Neural cell (in vitro differentiated cells): ENCODE measurements around the gene PRDM2. TPM values are rescaled to one million over a fixed set of nuclear protein-coding genes. Genes with fewer than 3 reads are reported as not detected.

ENCODE experiments used
- H2AFZ ChIP-seq: fragments of 200-600, 300-800 bp; sonication (generic), shearing (Covaris generic); 2 replicates; pipeline ENCODE4 v1.6.0; 2014; ENCODE audit warnings: low read depth, mild to moderate bottlenecking, antibody characterized with exemption, low read length, moderate library complexity
- H3F3A ChIP-seq: fragments of 200-600 bp; shearing (Covaris generic); 2 replicates; pipeline ENCODE4 v1.6.1; 2016; ENCODE audit warnings: mild to moderate bottlenecking, moderate library complexity, mixed read lengths, antibody characterized with exemption, low read length; ENCODE audit not compliant: insufficient read depth, poor library complexity, severe bottlenecking
- H3K27ac ChIP-seq: fragments of 200-600, 300-800 bp; sonication (generic), shearing (Covaris generic); 2 replicates; pipeline ENCODE4 v1.5.1; 2014; ENCODE audit warnings: mild to moderate bottlenecking, low read length, moderate library complexity
- H3K27me3 ChIP-seq: fragments of 300-800, 200-600 bp; sonication (generic), shearing (Covaris generic); 2 replicates; pipeline ENCODE4 v1.6.0; 2014; ENCODE audit warnings: mild to moderate bottlenecking, low read depth, low read length, moderate library complexity; ENCODE audit not compliant: insufficient read depth
- H3K36me3 ChIP-seq: fragments of 300-800, 200-600 bp; sonication (generic), shearing (Covaris generic); 2 replicates; pipeline ENCODE4 v1.5.1; 2014; ENCODE audit warnings: mild to moderate bottlenecking, antibody characterized with exemption, low read length, moderate library complexity; ENCODE audit not compliant: insufficient read depth
- H3K4me2 ChIP-seq: fragments of 300-800, 200-600 bp; sonication (generic), shearing (Covaris generic); 2 replicates; pipeline ENCODE4 v1.6.0; 2014; ENCODE audit warnings: mild to moderate bottlenecking, low read length
- H3K4me3 ChIP-seq: fragments of 300-800, 200-600 bp; sonication (generic), shearing (Covaris generic); 2 replicates; pipeline ENCODE4 v1.5.1; 2014; ENCODE audit warnings: mild to moderate bottlenecking, low read length, moderate library complexity
- H3K79me2 ChIP-seq: fragments of 200-600 bp; shearing (Covaris generic); replicated peaks from 2 replicates; pipeline ENCODE4 v1.6.0; 2014; ENCODE audit warnings: mild to moderate bottlenecking, low read length, moderate library complexity; ENCODE audit not compliant: insufficient read depth
- H3K9ac ChIP-seq: fragments of 300-800, 200-600 bp; sonication (generic), shearing (Covaris generic); 2 replicates; pipeline ENCODE4 v1.6.1; 2016; ENCODE audit warnings: mild to moderate bottlenecking, low read length, mixed read lengths
- H3K9me2 ChIP-seq: fragments of 200-600 bp; shearing (Covaris generic); 2 replicates; pipeline ENCODE4 v1.6.1; 2016; ENCODE audit warnings: mild to moderate bottlenecking, low read length, mixed read lengths; ENCODE audit not compliant: insufficient read depth
- H3K9me3 ChIP-seq: fragments of 200-600, 300-800 bp; sonication (generic), shearing (Covaris generic); 2 replicates; pipeline ENCODE4 v1.6.1; 2016; ENCODE audit warnings: mild to moderate bottlenecking, mixed run types, low read length, moderate library complexity, mixed read lengths
- H4K20me1 ChIP-seq: fragments of 200-600 bp; shearing (Covaris generic); 2 replicates; pipeline ENCODE4 v1.6.1; 2016; ENCODE audit warnings: mild to moderate bottlenecking, mixed run types; ENCODE audit not compliant: insufficient read depth
- EP300 ChIP-seq: fragments of 450-650 bp; conservative IDR thresholded peaks from 2 replicates; pipeline ENCODE4 v1.6.1; 2014; ENCODE audit warnings: antibody characterized with exemption, mild to moderate bottlenecking, moderate library complexity; ENCODE audit not compliant: poor library complexity, severe bottlenecking
- EZH2 ChIP-seq: fragments of 200-600, 300-800 bp; shearing (Covaris generic), sonication (generic); IDR thresholded peaks from 2 replicates; pipeline ENCODE4 v1.6.1; 2014; ENCODE audit warnings: antibody characterized with exemption, low read length, borderline replicate concordance, mild to moderate bottlenecking; ENCODE audit not compliant: insufficient read depth, poor library complexity, severe bottlenecking
- MXI1 ChIP-seq: fragments of 450-650 bp; conservative IDR thresholded peaks from 2 replicates; pipeline ENCODE4 v1.6.1; 2014; ENCODE audit warnings: antibody characterized with exemption, mild to moderate bottlenecking; ENCODE audit not compliant: poor library complexity, severe bottlenecking
- POLR2AphosphoS5 ChIP-seq: IDR thresholded peaks from 2 replicates; pipeline ENCODE4 v1.6.1; 2012
- RAD21 ChIP-seq: fragments of 450-650 bp; conservative IDR thresholded peaks from 2 replicates; pipeline ENCODE4 v1.6.1; 2014; ENCODE audit warnings: antibody characterized with exemption, mild to moderate bottlenecking, moderate library complexity
- SMC3 ChIP-seq: fragments of 450-650 bp; conservative IDR thresholded peaks from 2 replicates; pipeline ENCODE4 v1.6.1; 2014; ENCODE audit warnings: antibody characterized with exemption, mild to moderate bottlenecking, moderate library complexity; ENCODE audit not compliant: poor library complexity
- TAF1 ChIP-seq: IDR thresholded peaks from 2 replicates; pipeline ENCODE4 v1.6.1; 2012; ENCODE audit warnings: low read depth
- polyA plus RNA-seq: library from polyadenylated mRNA; depleted of rRNA; stranded (reverse); fragments of >200 nt; gene quantifications from 2 replicates; pipeline ENCODE4 v1.2.3, GENCODE V29; 2014
- TF ChIP-seq, protein P1 (sequence below): fragments of 450-650 bp; IDR thresholded peaks from 2 replicates; pipeline ENCODE4 v1.5.1; 2014; ENCODE audit warnings: antibody characterized with exemption, mild to moderate bottlenecking, moderate library complexity; ENCODE audit not compliant: poor library complexity, severe bottlenecking
- TF ChIP-seq, protein P2 (sequence below): IDR thresholded peaks from 2 replicates; pipeline ENCODE4 v1.6.1; 2012; ENCODE audit warnings: borderline replicate concordance

The PRDM2 gene
- polyA plus RNA-seq, 1 donor from 2014 or later, result 10.7 TPM

GRCh38 chr1:13733711-13734110, 33.7 kb downstream of the PRDM2 start:
- no peaks in the 10 kb centered on the region for H4K20me1 ChIP-seq

GRCh38 chr1:13735168-13735930, 35.4 kb downstream of the PRDM2 start:
- Histone ChIP-seq H3K79me2 (no peaks in the 10 kb centered on the region), H3K9me3 (no peaks in the 10 kb centered on the region), H3F3A (no peaks in the 10 kb centered on the region), H3K27me3 (no peaks in the 10 kb centered on the region), H3K27ac (no peak overlapping the region), H4K20me1 (no peaks in the 10 kb centered on the region), H3K4me2 (no peak overlapping the region), H3K9ac (no peak overlapping the region), H3K4me3 (no peak overlapping the region), H3K36me3 (no peaks in the 10 kb centered on the region), H2AFZ (no peak overlapping the region), H3K9me2 (no peaks in the 10 kb centered on the region)
- TF ChIP-seq, protein P1, sequence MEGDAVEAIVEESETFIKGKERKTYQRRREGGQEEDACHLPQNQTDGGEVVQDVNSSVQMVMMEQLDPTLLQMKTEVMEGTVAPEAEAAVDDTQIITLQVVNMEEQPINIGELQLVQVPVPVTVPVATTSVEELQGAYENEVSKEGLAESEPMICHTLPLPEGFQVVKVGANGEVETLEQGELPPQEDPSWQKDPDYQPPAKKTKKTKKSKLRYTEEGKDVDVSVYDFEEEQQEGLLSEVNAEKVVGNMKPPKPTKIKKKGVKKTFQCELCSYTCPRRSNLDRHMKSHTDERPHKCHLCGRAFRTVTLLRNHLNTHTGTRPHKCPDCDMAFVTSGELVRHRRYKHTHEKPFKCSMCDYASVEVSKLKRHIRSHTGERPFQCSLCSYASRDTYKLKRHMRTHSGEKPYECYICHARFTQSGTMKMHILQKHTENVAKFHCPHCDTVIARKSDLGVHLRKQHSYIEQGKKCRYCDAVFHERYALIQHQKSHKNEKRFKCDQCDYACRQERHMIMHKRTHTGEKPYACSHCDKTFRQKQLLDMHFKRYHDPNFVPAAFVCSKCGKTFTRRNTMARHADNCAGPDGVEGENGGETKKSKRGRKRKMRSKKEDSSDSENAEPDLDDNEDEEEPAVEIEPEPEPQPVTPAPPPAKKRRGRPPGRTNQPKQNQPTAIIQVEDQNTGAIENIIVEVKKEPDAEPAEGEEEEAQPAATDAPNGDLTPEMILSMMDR, result no peak
- TF ChIP-seq POLR2AphosphoS5 (no peak), EZH2 (no peak), RAD21 (no peak), SMC3 (no peak), TAF1 (no peak), MXI1 (no peak), EP300 (no peak)
- TF ChIP-seq, protein P2, sequence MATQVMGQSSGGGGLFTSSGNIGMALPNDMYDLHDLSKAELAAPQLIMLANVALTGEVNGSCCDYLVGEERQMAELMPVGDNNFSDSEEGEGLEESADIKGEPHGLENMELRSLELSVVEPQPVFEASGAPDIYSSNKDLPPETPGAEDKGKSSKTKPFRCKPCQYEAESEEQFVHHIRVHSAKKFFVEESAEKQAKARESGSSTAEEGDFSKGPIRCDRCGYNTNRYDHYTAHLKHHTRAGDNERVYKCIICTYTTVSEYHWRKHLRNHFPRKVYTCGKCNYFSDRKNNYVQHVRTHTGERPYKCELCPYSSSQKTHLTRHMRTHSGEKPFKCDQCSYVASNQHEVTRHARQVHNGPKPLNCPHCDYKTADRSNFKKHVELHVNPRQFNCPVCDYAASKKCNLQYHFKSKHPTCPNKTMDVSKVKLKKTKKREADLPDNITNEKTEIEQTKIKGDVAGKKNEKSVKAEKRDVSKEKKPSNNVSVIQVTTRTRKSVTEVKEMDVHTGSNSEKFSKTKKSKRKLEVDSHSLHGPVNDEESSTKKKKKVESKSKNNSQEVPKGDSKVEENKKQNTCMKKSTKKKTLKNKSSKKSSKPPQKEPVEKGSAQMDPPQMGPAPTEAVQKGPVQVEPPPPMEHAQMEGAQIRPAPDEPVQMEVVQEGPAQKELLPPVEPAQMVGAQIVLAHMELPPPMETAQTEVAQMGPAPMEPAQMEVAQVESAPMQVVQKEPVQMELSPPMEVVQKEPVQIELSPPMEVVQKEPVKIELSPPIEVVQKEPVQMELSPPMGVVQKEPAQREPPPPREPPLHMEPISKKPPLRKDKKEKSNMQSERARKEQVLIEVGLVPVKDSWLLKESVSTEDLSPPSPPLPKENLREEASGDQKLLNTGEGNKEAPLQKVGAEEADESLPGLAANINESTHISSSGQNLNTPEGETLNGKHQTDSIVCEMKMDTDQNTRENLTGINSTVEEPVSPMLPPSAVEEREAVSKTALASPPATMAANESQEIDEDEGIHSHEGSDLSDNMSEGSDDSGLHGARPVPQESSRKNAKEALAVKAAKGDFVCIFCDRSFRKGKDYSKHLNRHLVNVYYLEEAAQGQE, result no peak

More at GRCh38 chr1:13733711-13734110, 33.7 kb downstream of the PRDM2 start:
- Histone ChIP-seq H3K79me2 (no peaks in the 10 kb centered on the region), H3F3A (no peaks in the 10 kb centered on the region), H3K9me2 (no peaks in the 10 kb centered on the region), H3K9ac (no peak overlapping the region), H2AFZ (no peak overlapping the region), H3K36me3 (no peaks in the 10 kb centered on the region), H3K4me3 (no peak overlapping the region), H3K4me2 (no peak overlapping the region), H3K9me3 (no peaks in the 10 kb centered on the region), H3K27ac (no peak overlapping the region), H3K27me3 (no peaks in the 10 kb centered on the region)
- TF ChIP-seq POLR2AphosphoS5 (no peak), EZH2 (no peak), EP300 (no peak), TAF1 (no peak)
- TF ChIP-seq, protein P2, result no peak
- TF ChIP-seq, protein P1, result no peak
